HG02973 (cell line): ENCODE measurements around the gene CDK14.

ENCODE experiments used
- ATAC-seq: cut with Tn5 transposase; IDR thresholded peaks from one replicate; pipeline ENCODE4 v1.9.1; 2021; ENCODE audit warnings: moderate library complexity; ENCODE audit not compliant: unreplicated experiment

CDK14 gene

DNA sequence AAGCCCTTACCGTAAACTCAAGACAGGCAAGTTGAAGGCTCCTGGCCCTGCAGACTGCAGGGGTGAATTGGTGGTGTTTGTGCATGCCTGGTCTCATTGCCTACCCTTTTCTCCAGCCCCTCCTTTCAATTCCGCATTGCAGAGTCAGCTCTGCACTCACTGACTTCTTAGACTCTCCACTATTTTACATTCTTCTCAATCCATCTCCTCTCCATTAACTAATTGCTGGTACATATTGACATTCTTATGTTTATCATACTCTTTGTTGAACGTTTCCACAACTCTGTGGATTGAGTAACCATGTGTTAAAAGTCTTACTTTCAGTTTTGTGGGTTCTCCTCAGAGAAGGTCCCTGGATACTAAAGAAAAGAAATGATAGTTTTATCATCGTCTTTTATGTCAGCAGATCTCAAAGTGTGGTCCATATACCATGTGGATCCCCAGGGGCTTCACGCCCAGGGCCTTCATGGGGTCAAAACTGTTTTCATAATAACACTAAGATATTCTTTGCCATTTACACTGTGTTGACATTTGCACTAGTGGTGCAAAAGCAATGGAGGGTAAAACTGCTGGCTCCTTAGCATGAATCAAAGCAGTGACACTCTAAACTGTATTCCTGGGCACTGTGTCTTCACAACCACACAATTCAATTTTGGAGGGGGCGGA lies 532.7 kb downstream of the CDK14 start:
- ATAC-seq, result no peak

DNA sequence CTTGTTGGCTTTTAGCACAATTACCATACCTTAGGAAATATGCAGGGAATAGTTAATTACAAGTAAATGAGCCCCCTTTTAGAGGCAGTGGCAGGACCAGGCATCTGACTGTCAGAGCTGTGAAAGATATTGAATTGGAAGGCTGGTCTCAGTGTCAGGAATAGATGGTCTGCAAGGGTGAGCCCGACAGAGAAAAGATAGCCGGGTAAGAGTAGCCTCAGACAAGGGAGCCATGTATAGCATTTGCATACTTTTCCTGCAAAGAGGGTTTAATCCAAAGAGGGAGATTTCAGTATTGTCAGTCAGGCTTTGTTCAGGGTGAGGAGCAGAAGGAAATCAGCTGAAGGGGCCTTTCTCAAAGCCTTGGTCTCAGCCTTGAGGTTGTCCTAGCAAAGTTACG lies 539.2 kb downstream of the CDK14 start:
- ATAC-seq, result no peak

DNA sequence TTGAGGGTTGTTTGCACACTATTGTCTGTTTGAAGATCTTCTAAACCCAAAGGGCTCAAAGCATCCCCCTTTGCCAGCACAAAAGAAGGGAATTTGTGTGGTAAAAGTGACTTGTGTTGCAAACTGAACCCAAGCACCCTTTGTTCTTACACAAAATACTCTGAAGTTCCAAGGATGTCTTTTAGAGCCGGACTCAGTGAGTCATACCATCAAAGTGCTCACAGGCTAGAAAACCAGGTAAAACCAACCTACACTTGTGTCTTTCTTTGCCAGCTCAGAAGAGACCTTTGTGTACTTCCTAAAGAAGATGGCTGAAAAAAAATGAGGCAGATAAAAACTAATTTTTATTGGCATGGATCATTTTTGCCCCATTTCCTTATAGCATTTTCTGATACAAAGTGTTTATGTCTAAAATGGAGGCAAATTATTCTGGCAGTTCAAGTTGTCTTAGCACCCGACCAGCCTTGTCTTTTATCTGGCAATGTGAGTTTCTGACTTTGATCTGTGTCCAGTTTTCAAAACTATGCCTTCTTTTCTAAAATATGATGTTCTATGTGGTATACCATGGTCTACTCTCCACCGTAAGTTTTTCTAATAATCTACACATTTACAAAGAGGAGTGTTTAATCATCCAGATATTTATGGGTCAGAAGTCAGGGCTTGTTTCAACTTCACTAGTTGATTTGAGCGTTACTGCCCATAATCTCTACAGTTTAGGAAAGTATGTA lies 539.7 kb downstream of the CDK14 start:
- ATAC-seq, result no peak

DNA sequence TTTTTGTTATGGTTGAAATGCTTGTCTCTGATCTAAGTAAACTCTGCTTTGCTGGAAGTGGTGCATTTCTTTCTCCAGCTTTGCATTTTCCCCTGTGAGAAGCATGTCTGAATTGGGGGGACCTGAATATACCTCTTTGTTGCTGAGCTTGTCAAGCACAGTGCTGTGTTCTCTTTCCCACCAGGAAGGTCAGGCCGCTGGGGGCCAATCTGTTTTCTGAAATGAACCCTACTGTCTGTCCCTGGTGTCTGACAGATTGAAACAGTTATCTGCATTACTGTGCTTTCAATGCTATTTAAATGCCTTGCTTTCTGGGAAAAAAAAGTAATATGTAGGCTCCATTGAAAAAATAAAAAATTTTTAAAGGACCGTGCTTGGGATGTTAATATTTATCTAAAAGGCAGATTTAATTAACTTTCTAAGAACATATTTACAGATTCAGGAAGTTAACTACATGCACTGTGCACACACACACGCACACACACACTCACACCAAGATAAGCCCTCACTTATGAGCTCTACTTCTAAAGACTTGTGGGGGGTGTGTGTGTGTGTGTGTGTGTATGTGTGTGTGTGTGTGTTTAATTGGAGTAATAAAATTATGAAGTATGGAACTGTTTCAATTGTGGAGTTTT lies 541.1 kb downstream of the CDK14 start:
- ATAC-seq, result no peak

DNA sequence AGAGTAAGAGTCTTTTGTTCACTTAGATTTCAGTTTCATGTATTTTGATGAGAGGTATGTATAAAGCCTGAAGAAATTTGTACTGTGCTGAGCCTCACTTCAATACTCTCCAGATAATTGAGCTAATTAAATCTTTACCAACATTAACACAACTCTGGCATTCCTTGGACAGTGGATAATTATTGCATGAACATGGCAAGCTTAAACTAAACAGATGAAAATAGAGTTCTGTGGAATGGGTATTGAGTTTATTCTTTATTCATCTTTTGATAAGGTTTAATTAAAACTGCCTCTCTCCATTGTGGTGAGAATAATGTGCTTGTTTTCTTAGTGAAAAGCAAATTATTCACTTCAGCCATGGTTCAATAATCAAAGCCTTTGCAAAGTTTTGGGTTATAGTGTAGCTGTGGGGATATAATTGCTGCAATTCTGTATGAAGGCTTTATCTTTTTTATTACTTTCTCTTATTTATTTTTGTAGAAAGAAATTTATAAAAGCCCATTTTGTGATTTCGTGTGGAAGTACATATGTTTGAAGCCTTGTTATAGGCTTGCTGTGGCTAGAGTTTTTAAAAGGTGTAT lies 541.8 kb downstream of the CDK14 start:
- ATAC-seq, result no peak

DNA sequence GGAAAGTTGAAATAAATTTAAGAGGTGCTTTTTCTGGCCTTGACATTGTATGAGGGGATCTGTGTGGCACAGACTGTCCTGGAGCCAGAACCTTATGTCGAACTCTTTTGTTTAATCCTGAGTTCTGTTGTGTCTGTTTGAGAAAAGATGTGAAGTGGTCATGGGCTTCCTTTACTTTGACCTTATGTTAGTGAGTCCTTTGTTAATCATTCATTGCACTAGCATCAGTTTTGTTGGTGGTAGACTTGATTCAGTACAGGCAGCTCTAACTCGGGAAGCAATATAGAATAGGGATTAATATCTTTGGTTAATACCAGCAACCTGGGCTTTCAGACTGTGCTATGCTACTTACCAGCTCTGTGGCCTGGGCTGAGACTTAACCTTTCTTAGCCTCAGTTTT lies 544.2 kb downstream of the CDK14 start:
- no peak for ATAC-seq

DNA sequence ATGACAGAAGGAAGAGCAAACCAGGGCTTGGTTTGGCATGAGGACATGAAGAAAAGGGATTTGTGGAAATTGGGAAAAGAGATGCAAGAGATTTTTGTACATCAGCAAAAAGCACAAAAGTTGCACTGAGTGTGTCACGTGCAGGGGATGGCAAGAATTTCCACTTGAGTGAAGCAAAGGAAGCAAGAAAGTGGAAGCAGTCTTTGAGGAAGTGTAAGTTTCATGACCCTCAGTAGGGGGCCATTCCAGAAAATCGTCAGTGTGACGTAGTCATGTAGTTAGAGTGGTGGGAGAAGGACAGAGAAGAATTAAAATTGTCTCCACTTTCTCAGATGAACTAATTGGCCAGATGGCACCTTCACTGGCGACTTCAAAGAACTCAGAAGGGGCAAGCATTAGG lies 544.9 kb downstream of the CDK14 start:
- ATAC-seq, result no peak

DNA sequence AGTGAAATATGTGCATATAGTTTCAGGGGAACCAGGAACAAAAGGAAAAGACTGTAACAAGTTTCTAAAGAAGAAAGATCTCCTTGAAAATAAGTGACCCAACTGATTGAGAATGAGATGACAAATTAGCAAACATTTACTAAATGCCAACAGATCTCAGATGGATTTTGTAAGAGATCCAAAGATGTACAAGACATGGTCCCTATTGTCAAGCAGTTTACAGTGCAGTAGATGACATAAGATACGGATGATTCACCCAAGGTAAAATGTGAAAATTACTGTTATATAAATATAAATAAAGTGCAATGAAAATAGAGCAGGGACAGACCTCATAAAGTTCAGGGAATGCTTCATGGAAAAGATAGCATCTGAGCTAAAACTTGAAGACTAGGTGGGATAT lies 546.6 kb downstream of the CDK14 start:
- no peak for ATAC-seq

DNA sequence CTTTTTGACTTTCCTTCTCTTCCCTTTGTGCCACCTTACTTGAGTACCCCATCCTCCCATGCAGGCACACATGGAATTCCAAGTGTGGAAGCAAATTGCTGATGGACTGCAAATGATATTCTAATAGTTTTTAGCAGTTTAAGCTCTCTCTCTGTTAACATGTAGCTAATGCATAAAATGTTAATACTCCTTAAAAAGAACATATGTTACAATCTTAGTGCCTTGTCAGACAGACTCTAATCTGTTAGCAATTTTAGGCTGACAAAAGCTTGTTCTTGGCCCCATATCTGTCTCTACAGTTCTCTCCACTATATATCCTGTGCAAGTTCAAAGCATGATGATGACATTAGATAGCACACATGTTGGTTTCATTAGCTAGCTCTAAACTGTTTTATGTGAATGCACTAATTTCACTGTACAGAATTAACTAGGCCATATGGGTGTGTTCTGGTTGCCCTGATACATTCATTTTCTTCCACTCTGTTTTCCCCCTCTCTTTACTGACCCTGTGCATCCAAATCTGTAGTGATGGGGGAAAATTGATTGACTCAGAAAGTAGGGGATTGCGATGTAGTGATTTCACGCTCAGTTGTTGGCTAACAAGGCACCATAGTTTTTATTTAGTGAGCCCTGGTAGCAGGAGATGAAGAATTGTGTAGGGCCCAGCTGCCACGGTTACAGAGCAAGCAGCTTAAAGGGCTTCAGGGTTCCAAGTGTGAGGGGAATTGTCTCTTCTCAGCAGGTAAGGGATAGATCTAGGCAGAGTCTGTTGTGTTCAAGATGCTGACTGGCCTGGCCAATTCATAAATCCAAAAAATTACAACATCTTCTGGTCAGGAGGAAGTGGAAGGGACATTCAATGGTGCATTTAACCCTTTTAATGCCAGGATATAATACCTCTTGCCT lies 553.5 kb downstream of the CDK14 start:
- ATAC-seq, result no peak

DNA sequence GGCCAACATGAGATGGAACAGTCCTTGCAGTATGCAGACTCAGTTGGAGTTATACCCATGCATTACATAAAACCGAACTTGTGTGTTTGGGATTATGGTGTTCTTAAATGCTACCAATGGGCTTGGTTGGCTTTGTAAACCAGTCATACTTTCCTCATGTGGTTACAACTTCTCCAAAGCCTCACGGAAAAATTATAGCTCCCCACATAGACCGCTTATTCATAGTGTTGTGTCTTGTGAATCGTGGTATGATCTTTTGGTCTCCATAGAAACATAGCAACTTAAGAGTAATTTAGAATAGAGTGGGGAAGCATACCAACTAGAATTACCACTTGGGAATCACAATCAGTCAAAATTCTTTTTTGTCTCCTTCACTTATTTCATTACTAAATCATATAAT lies 555.8 kb downstream of the CDK14 start:
- no peak for ATAC-seq

DNA sequence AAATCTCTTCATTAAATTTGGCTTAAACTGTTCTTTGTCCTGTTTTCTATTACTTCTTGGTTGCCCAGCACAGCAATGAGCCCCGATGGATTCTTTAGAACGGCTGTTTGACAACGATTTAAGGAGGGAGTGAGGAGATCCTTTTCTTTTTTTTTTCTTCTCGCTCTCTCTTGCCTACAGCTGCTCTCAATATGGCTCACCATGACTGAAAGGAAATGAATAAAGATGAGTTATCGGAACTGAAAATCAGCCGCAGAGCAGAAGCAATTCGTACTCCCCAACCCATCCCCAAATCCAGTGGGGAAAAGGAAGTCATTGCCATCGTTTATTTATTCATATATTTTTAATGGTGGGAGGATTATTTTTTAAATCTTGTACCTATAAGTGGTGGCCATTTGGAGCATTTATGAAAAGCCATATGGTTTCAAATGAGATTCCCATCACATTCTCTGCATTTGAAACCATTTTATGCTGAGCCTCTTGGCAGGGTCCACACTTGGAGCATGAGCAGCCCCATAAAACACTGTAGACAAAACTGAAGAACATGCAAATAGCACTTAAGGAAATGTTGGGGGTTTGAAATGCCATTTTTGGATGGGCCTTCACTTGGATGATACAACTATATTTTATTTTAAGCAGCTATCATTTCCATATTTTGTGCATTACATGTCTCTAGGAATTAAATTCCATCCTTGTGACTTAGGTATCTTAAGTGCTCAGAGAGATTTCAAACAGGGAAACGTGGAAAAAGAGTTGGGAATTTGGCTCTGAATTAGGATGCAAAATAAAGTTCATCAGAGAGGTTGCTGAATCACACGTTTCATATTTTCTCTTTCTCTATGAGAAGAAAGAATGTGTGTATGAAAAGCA lies 560.4 kb downstream of the CDK14 start:
- ATAC-seq, result no peak

DNA sequence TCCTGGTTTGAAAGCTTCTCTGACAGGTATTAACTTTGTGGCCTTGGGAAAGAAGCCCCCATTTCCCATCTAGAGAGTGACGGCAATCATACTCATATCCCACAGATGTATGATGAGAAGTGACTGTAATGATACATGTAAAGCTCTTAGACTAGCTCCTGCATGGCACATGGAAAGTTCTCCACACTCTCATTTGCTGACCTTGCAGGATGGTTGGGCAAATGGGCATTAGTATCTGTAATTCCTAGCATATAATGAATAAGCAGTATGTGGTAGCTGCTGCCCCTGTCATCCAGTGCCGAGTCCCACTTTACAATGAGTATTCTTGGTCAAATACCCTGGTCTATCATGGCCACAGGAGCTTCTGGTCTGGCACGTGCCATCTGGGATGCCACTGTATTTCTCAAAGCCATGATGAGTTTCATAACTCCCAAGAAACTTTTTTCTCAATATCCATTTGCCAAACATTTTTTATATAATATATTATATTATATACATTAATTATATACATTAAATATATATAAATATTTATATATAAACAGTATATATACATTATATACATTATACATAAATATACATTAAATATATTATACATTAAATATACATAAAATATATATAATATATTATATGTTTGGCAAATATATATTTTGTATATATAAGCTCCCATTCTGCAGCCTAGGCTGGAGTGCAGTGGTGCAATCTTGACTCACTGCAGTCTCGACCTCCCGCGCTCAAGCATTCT lies 561.6 kb downstream of the CDK14 start:
- no peak for ATAC-seq

DNA sequence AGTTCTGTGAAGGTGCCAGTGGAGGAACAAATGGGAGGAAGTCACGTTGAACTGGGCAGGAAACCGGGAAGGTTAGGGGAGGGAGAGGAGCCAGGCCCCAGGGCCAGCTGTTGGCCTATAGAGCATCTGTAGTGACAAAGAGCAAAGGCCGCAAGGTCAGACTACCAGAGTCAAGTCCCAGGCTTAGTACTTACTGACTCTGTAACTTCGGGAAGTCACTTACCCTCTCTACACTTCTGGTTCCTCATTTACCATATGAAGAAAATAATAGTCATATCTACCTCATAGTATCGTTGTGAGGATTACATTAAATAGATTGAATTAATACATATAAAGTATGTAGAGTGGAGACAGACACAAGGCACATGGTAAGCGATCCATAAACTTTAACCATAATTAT lies 566.3 kb downstream of the CDK14 start:
- no peak for ATAC-seq

DNA sequence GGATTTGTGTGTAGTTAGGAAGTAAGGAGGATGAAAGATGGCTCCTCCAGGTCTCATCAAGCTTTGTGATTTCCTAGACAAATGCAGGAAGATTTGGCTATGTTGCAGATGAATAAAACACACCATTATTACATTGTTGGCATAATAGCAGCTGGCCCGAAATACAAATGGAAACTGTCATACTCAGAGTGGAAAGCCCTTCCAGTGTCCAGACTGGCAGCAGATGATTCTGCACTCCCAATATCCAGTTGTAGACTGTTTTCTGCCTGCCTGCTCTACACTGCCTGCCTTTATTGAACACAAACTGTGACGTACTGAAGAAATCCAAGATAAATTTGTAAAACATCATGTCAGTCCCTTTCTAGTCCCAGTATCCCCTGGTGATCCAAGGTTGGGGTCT lies 568.4 kb downstream of the CDK14 start:
- ATAC-seq, result no peak

DNA sequence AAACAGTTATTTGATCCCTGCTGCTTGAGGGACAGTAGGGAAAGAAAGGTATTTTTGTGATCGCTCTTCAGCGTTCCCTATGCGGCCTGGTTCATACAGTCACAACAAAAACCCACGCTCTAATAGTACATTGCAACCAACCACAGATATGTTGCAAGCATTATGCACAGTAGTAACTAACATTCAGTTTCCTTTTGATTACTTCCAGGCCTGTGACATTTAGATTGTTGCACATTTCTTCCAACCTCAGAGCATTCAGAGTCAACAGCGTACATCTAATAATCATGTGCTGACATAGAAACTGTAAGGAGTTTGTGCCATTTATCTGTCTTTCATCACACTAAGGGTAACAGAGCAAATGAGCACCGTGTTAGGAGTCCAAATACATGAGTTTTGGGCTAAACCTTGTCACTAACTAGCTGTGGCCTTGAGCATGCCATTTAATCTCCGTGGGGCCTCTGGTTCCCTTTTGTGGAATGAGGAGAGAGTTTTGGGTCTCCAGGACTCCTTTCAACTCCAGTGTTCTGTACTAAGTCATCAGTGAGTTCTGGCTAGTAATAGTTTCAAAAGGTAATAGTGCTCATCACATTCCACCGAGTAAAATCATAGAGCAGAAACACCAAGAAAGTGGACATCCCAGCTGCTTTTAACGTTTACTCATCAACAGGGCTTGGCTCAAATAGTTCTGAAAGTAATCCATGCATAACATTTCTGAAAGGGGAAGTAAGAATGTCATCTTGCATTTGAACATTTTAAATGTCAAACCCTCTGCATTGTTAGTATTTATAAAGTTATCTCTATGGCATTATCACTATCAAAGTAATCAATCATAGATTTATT lies 569.1 kb downstream of the CDK14 start:
- ATAC-seq, result peak; percentile 88

DNA sequence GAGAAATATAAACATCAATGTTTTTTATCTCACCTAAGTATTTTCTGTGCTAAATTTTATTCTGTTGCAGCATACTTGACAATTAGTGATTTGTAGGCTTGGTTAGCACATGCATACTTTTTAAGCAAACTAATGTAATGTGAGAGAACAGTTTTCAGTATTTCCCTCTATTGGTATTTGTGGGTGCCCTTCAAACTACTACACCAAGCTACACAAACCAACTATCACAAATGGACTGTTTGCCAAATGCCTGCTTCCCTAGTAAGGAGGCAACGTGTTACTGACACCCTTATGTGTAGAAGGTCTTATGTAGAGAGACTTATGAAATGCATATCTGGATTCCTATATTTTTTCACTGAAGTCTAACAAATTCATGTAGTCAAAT lies 569.7 kb downstream of the CDK14 start:
- ATAC-seq, result peak; percentile 49

DNA sequence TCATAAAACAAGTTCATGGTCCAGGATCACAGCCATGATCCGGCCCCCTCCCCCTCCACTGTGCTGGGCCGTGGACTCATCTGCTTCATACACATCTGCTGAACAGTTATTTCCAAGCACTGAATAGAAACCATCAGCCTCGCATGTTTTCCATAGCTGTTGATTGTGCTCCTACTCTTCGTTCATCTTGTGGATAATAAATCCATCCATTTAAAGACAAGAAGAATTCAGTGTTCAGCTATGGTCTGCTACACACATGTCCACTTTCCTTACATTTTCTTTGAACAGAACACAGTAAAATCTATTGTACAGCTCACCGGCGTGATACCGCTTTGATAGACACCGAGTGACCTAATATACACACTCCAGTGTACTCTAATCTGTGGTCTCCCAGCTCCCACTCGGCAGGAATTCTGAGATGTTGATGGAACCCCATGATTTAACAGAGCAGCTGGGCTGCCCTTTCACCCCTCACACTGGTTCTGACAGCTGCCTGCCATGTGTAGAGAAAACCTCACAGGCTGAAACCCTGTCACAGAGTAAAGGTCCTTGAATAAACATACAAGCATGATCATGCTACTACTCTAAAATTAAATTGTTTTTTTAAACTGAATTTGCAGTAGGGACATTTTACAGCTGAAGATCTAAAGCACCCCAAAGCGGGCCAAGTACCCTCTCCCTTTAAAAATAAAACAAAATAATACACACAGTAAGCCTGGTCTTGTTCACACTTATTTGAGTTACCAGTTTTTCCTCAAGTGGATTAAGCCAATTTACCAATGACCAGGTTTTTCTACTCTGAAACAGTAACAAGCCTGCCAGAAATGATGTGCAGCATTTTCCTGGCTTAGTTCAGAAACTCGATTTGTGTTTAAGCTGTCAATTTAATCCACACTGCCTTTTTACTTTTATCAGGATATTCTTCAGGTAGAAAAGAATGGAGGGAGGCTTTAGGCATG lies 573.0 kb downstream of the CDK14 start:
- ATAC-seq, result no peak
